Adrenal gland (tissue), 12 donors: ENCODE results near the gene MITF. TPM values are rescaled to one million over a fixed set of nuclear protein-coding genes. Genes with fewer than 3 reads are reported as not detected.

Experiments
- DNase-seq, 7 donors: peaks; one replicate each; pipeline ENCODE4 v3.0.0-alpha.2; 2019 to 2020
- H3K27ac ChIP-seq, 5 donors: fragments of 200-600 bp; sonication (generic) in 4 of 5; 1 replicate in 3 of 5; 2 replicates in 2 of 5; pipeline versions ENCODE4 v1.5.1 to v1.8.0; 2016 to 2020; ENCODE audit warnings: mild to moderate bottlenecking in 1 of 5
- H3K27me3 ChIP-seq: fragments of 200-600 bp; 2 replicates; pipeline ENCODE4 v1.8.0; 2021
- H3K36me3 ChIP-seq, 2 donors: fragments of 200-600 bp; replicated peaks in 1 of 2; 1 replicate in 1 of 2; 2 replicates in 1 of 2; pipeline versions ENCODE4 v1.5.1 to v1.8.0; 2018 to 2022
- H3K4me1 ChIP-seq, 2 donors: fragments of 200-600 bp; replicated peaks in 1 of 2; 1 replicate in 1 of 2; 2 replicates in 1 of 2; pipeline versions ENCODE4 v1.5.1 to v1.8.0; 2018 to 2021
- H3K4me3 ChIP-seq, 4 donors: fragments of 200-600 bp; sonication (generic) in 3 of 4; one replicate each; pipeline ENCODE4 v1.5.1; 2016 to 2018
- H3K9me3 ChIP-seq, 3 donors: fragments of 200-600 bp; sonication (generic) in 1 of 3; replicated peaks in 1 of 3; 1 replicate in 2 of 3; 2 replicates in 1 of 3; pipeline versions ENCODE4 v1.5.1 to v1.8.0; 2016 to 2021
- POLR2A ChIP-seq, 2 donors: fragments of 450-650 bp; IDR thresholded peaks; one replicate each; pipeline ENCODE4 v1.6.1; 2017; ENCODE audit warnings: antibody characterized with exemption in 2 of 2, mild to moderate bottlenecking in 2 of 2, moderate library complexity in 1 of 2
- WGBS, 4 donors: extraction: QIAGEN DNeasy Blood & Tissue Kit in 2 of 4; methylation state at CpG; one replicate each; pipeline versions ENCODE4 v1.1.5 to v1.1.7; 2013 to 2017; 5-methylcytosine and 5-hydroxymethylcytosine counted together
- intact Hi-C, 2 donors: fragments of 100-400 bp; cut with DNase I; formaldehyde crosslinking; loops; one replicate each; pipeline versions ENCODE4 v1.14.1 to v1.15.0; 2022 to 2023
- polyA plus RNA-seq, 3 donors: library from polyadenylated mRNA; stranded (reverse); fragments of 200-250 nt in 2 of 3; fragments of 350-450 nt in 1 of 3; fragmentation: Illumina TruSeq in 1 of 3; extraction: RNeasy Lipid Tissue Mini Kit (QIAGEN cat#74804) in 1 of 3; gene quantifications; one replicate each; pipeline ENCODE4 v1.2.3, GENCODE V29; 2013 to 2014
- total RNA-seq, 9 donors: library from RNA; depleted of rRNA in 4 of 9; stranded (reverse); fragments of >200 nt in 4 of 9; fragments of 120-200 nt in 1 of 9; fragmentation: NEBNext Ultra II Directional in 1 of 9; extraction: Animal tissue kit (Norgen Biotek cat#: 25700) in 1 of 9; gene quantifications; one replicate each; pipeline versions ENCODE4 v1.1.0 to v1.2.4, GENCODE V29; 2013 to 2023
- TF ChIP-seq, protein P1 (sequence below), 6 experiments: fragments of 450-650 bp in 4 of 6; fragments of 200-600 bp in 2 of 6; sonication (generic) in 1 of 6; IDR thresholded peaks; 1 replicate in 5 of 6; 2 replicates in 1 of 6; pipeline versions ENCODE4 v1.5.1 to v1.8.0; 2016 to 2021; ENCODE audit warnings: antibody characterized with exemption in 6 of 6, mild to moderate bottlenecking in 2 of 6, moderate library complexity in 1 of 6
- donor health status: healthy with polysubstance abuse.
- donor health status: Bipolar disorder and iron deficiency.
- donor health status: DM: yes; HTN: yes; CAD: no.
- donor health status: DM: no; HTN: no; CAD: no.
- donor health status: DM: no; HTN: no; CAD: no.
- donor health status: DM: yes; HTN: yes; CAD: no.

The MITF gene
- total and polyA plus RNA-seq, 12 donors, result 2.4 to 23.4 (median 10.6) TPM

DNA sequence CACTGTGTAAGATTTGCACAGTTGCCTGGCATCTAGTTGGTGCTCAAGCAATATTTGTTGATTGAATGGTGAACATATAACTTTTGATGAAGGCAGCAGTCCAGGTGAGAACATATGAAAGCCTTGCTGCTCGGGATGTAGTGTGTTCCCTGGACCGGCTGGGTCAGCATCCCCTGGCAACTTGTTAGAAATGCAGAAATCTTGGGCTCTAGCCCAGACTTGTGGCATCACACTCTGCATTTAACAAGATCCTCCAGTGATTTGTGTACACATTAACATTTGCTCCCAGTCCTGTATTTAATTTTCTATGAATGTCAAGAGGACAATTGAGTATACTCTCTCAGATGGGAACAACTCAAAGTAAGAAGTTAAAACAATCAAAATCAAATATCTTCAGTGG lies 191.3 kb downstream of the MITF start:
- no peaks in the 10 kb centered on the region for H3K27me3 ChIP-seq
- no peaks in the 10 kb centered on the region for H3K36me3 ChIP-seq
- TF ChIP-seq, protein P1, sequence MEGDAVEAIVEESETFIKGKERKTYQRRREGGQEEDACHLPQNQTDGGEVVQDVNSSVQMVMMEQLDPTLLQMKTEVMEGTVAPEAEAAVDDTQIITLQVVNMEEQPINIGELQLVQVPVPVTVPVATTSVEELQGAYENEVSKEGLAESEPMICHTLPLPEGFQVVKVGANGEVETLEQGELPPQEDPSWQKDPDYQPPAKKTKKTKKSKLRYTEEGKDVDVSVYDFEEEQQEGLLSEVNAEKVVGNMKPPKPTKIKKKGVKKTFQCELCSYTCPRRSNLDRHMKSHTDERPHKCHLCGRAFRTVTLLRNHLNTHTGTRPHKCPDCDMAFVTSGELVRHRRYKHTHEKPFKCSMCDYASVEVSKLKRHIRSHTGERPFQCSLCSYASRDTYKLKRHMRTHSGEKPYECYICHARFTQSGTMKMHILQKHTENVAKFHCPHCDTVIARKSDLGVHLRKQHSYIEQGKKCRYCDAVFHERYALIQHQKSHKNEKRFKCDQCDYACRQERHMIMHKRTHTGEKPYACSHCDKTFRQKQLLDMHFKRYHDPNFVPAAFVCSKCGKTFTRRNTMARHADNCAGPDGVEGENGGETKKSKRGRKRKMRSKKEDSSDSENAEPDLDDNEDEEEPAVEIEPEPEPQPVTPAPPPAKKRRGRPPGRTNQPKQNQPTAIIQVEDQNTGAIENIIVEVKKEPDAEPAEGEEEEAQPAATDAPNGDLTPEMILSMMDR (IDR thresholded peaks at IDR 0.05), result no peak
- TF ChIP-seq POLR2A (IDR thresholded peaks at IDR 0.05), result no peak
- H3K9me3 ChIP-seq, result no peaks in the 10 kb centered on the region
- intact Hi-C loops, result no loop called here
- H3K27ac ChIP-seq, result no peak overlapping the region
- no peak overlapping the region for H3K4me3 ChIP-seq
- H3K4me1 ChIP-seq, result no peaks in the 10 kb centered on the region
- DNase-seq, result no peak
- 69 to 100% (median 86%) methylated on average over 2 of the region's 2 CpGs for WGBS, 4 donors

DNA sequence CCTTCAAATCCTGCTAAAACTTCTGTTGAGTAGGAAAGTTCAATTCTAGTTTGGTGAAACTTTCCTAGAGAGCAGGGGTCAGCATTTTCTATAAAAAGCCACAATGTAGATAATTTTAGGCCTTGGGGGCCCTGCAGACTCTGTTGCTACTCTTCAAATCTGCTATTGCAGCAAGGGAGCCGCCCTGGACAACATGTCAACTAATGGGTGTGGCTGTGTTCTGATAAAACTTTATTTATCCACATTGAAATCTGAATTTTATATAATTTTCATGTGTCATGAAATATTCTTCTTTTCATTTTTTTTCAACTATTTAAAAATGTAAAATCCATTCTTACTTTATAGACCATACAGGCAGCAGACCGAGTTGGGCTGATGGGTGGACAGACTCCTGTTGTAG lies 192.8 kb downstream of the MITF start:
- 93 to 100% (median 96%) methylated on average over 2 of the region's 2 CpGs for WGBS, 4 donors
- H3K4me1 ChIP-seq, result no peaks in the 10 kb centered on the region
- H3K4me3 ChIP-seq, result no peak overlapping the region
- DNase-seq, result no peak
- no peak for TF ChIP-seq POLR2A (IDR thresholded peaks at IDR 0.05)
- TF ChIP-seq, protein P1 (IDR thresholded peaks at IDR 0.05), result no peak
- H3K27ac ChIP-seq, result no peak overlapping the region
- no peaks in the 10 kb centered on the region for H3K9me3 ChIP-seq
- H3K36me3 ChIP-seq, result no peaks in the 10 kb centered on the region
- no peaks in the 10 kb centered on the region for H3K27me3 ChIP-seq
- intact Hi-C loops, result no loop called here

DNA sequence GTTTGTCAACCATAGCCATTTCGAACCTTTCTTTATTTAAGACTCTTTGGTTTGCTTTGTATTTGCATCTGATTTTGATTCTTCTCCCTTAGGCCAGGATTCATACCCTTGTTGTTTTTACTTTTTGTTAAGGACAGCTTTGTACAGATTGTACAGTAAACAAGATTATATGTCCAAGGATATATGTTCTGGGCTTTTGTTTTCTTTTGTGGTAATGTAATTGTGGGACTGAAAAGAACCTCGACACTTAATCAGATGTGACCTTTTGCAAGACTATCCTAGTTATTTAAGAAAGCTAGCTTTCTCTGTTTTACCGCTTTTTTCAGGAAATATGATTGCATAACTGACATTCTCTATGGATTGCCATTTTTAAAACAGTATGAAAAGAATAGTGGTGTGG lies 193.2 kb downstream of the MITF start:
- DNase-seq, result no peak
- WGBS, 4 donors, result 73 to 83% (median 75%) methylated on average over 3 of the region's 3 CpGs
- Histone ChIP-seq H3K36me3 (no peaks in the 10 kb centered on the region), H3K9me3 (no peaks in the 10 kb centered on the region), H3K27me3 (no peaks in the 10 kb centered on the region), H3K4me1 (no peaks in the 10 kb centered on the region), H3K4me3 (no peak overlapping the region), H3K27ac (no peak overlapping the region)
- TF ChIP-seq, protein P1 (IDR thresholded peaks at IDR 0.05), result no peak
- TF ChIP-seq POLR2A (IDR thresholded peaks at IDR 0.05), result no peak
- intact Hi-C loops, result no loop called here

DNA sequence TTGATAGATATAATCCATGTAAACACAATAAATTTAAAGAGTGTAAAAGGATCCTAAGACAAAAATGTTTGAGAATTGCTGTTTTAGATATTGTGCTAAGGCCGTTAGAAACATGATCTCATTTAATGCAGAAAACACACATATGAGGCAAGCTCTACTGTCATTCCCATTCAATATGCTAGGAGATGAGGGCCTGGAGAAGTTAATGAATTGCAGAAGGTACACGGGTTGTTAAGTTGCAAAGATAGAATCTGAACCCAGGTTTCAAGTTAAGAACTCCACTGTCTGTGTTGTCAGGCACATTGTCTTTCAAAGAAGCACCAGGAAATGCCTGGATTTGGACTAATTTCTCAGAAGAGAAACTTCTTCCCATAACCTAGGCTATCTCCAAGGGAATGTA lies 195.1 kb downstream of the MITF start:
- no peaks in the 10 kb centered on the region for H3K27me3 ChIP-seq
- no peaks in the 10 kb centered on the region for H3K36me3 ChIP-seq
- no peaks in the 10 kb centered on the region for H3K9me3 ChIP-seq
- intact Hi-C loops, result no loop called here
- no peak overlapping the region for H3K4me3 ChIP-seq
- H3K27ac ChIP-seq, result no peak overlapping the region
- TF ChIP-seq, protein P1 (IDR thresholded peaks at IDR 0.05), result no peak
- TF ChIP-seq POLR2A (IDR thresholded peaks at IDR 0.05), result no peak
- no peaks in the 10 kb centered on the region for H3K4me1 ChIP-seq
- WGBS, 4 donors, result 78 to 92% (median 84%) methylated on average over 2 of the region's 2 CpGs
- DNase-seq, result no peak
